Measurements from ENCODE around the gene DROSHA. TPM values are rescaled to one million over a fixed set of nuclear protein-coding genes. Genes with fewer than 3 reads are reported as not detected.
A peak's percentile ranks its signal among the peaks of the same experiment; 100 is the strongest.

DROSHA gene
- total RNA-seq = 10 to 100 TPM; 76.1 to 92.6 TPM
- 10 to 100 TPM in 1 of 2 donors, 1 to 10 TPM in 1; 8.8 to 25.3 TPM for polyA plus RNA-seq

- intact Hi-C loops (cut with micrococcal nuclease) = loop anchor here (1.0 to 10.0 kb wide), 5 partner anchors 560 to 1910 kb away; partner anchors contain the start of genes GOLPH3, MTMR12, SUB1 and TARS1
- CTCF ChIA-PET (ENCODE audit: partially characterized antibody) = interaction anchor here (0.7 to 1.0 kb wide), 4 partner anchors 10 to 600 kb away, joined by 3 to 5 read pairs (median 3); no protein-coding TSS in a partner anchor
- POLR2A ChIA-PET (ENCODE audit: partially characterized antibody) = interaction anchor here (0.8 to 1.6 kb wide), 7 partner anchors 9 to 643 kb away, joined by 3 to 9 read pairs (median 3); no protein-coding TSS in a partner anchor
- Histone ChIP-seq H3K27me3 (ENCODE audit: insufficient read depth, low read length) (no peaks in the 10 kb centered on the region), H3K4me1 (ENCODE audit: insufficient read depth, low read length) (peaks cover 48% of the 10 kb centered on the region), H3K36me3 (ENCODE audit: insufficient read depth, low read length) (peaks cover 37% of the 10 kb centered on the region), H3K9me3 (ENCODE audit: control insufficient read depth in 1 of 2, low read length in 2 of 2) (no peaks in the 10 kb centered on the region), H3K27ac (ENCODE audit: low read depth, low read length) (peak within 1 kb of the TSS; percentile 67), H3K4me3 (ENCODE audit: low read length in 2 of 2) (peak within 1 kb of the TSS; percentile 90 to 94)
- peaks cover 35 to 76% (median 53%) of the 10 kb centered on the region in 4 donors for H3K4me1 Mint-ChIP-seq
- peaks cover 0 to 1% (median 0%) of the 10 kb centered on the region in 8 donors for H3K9me3 Mint-ChIP-seq
- H3K36me3 Mint-ChIP-seq = peaks cover 34 to 73% of the 10 kb centered on the region in 2 donors
- H3K27me3 Mint-ChIP-seq = no peaks in the 10 kb centered on the region
- peak within 1 kb of the TSS; percentile 98 to 100 (median 98) for H3K4me3 Mint-ChIP-seq
- peak; percentile 87 to 93 (median 88) for DNase-seq
- H3K27ac Mint-ChIP-seq = peak within 1 kb of the TSS; percentile 87 to 99 (median 96)
Measured at GRCh38 chr5:31531888-31532547, at the start of gene DROSHA, which contains the start of gene C5orf22. TSS of gene DROSHA (minus strand) at chr5:31532093. CDS start at chr5:31529059, 3,034 bp downstream. TSS of gene C5orf22 (plus strand) at chr5:31532301. CDS start at chr5:31532393, 92 bp downstream.

GRCh38 chr5:31579558-31579957, 47.7 kb upstream of the DROSHA start:
- ChIA-PET POLR2A (ENCODE audit: partially characterized antibody) (no interaction called here), CTCF (ENCODE audit: partially characterized antibody) (interaction anchor here (1.3 to 1.9 kb wide), 2 partner anchors 498 to 514 kb away, joined by 6 to 11 read pairs; no protein-coding TSS in a partner anchor)
- intact Hi-C loops (cut with micrococcal nuclease) = no loop called here
- DNase-seq = no peak
- H3K36me3 Mint-ChIP-seq = no peaks in the 10 kb centered on the region
- peaks cover 8 to 14% of the 10 kb centered on the region in 2 donors for H3K27me3 Mint-ChIP-seq
- H3K9me3 Mint-ChIP-seq = no peaks in the 10 kb centered on the region
- no peak overlapping the region for H3K4me3 Mint-ChIP-seq
- H3K27ac ChIP-seq (ENCODE audit: low read depth, low read length) = no peak overlapping the region
- no peaks in the 10 kb centered on the region for H3K27me3 ChIP-seq (ENCODE audit: insufficient read depth, low read length)
- H3K36me3 ChIP-seq (ENCODE audit: insufficient read depth, low read length) = no peaks in the 10 kb centered on the region
- no peaks in the 10 kb centered on the region for H3K4me1 ChIP-seq (ENCODE audit: insufficient read depth, low read length)
- no peaks in the 10 kb centered on the region for H3K4me1 Mint-ChIP-seq
- no peak overlapping the region for H3K27ac Mint-ChIP-seq
- no peak overlapping the region for H3K4me3 ChIP-seq (ENCODE audit: low read length in 2 of 2)
- no peaks in the 10 kb centered on the region for H3K9me3 ChIP-seq (ENCODE audit: control insufficient read depth in 1 of 2, low read length in 2 of 2)

GRCh38 chr5:31577438-31577837, 45.5 kb upstream of the DROSHA start:
- CTCF ChIA-PET (ENCODE audit: partially characterized antibody) = no interaction called here
- DNase-seq = no peak
- POLR2A ChIA-PET (ENCODE audit: partially characterized antibody) = no interaction called here
- Histone ChIP-seq H3K4me1 (ENCODE audit: insufficient read depth, low read length) (no peaks in the 10 kb centered on the region), H3K4me3 (ENCODE audit: low read length in 2 of 2) (no peak overlapping the region), H3K36me3 (ENCODE audit: insufficient read depth, low read length) (no peaks in the 10 kb centered on the region), H3K27me3 (ENCODE audit: insufficient read depth, low read length) (no peaks in the 10 kb centered on the region), H3K9me3 (ENCODE audit: control insufficient read depth in 1 of 2, low read length in 2 of 2) (no peaks in the 10 kb centered on the region), H3K27ac (ENCODE audit: low read depth, low read length) (no peak overlapping the region)
- Mint-ChIP-seq H3K36me3 (no peaks in the 10 kb centered on the region), H3K4me1 (no peaks in the 10 kb centered on the region), H3K4me3 (no peak overlapping the region), H3K9me3 (no peaks in the 10 kb centered on the region), H3K27ac (no peak overlapping the region), H3K27me3 (peaks cover 6 to 8% of the 10 kb centered on the region in 2 donors)
- intact Hi-C loops (cut with micrococcal nuclease) = no loop called here

- Mint-ChIP-seq H3K27ac (no peak overlapping the region), H3K9me3 (no peaks in the 10 kb centered on the region), H3K27me3 (peaks cover 4 to 6% of the 10 kb centered on the region in 2 donors), H3K36me3 (no peaks in the 10 kb centered on the region), H3K4me1 (no peaks in the 10 kb centered on the region), H3K4me3 (no peak overlapping the region)
- intact Hi-C loops (cut with micrococcal nuclease) = no loop called here
- Histone ChIP-seq H3K27ac (ENCODE audit: low read depth, low read length) (no peak overlapping the region), H3K27me3 (ENCODE audit: insufficient read depth, low read length) (no peaks in the 10 kb centered on the region), H3K9me3 (ENCODE audit: control insufficient read depth in 1 of 2, low read length in 2 of 2) (no peaks in the 10 kb centered on the region), H3K36me3 (ENCODE audit: insufficient read depth, low read length) (no peaks in the 10 kb centered on the region), H3K4me3 (ENCODE audit: low read length in 2 of 2) (no peak overlapping the region), H3K4me1 (ENCODE audit: insufficient read depth, low read length) (no peaks in the 10 kb centered on the region)
- DNase-seq = no peak
- ChIA-PET CTCF (ENCODE audit: partially characterized antibody) (interaction anchor here (1.6 kb wide), 1 partner anchor 12 kb away, joined by 3 read pairs; no protein-coding TSS in a partner anchor), POLR2A (ENCODE audit: partially characterized antibody) (no interaction called here)
Measured at GRCh38 chr5:31574772-31575171, 42.9 kb upstream of the DROSHA start.

GRCh38 chr5:31573494-31574142, 41.7 kb upstream of the DROSHA start:
- Mint-ChIP-seq H3K4me3 (no peak overlapping the region), H3K9me3 (no peaks in the 10 kb centered on the region), H3K27me3 (peaks cover 6% of the 10 kb centered on the region in 2 donors), H3K27ac (no peak overlapping the region), H3K36me3 (no peaks in the 10 kb centered on the region), H3K4me1 (no peaks in the 10 kb centered on the region)
- POLR2A ChIA-PET (ENCODE audit: partially characterized antibody) = no interaction called here
- DNase-seq = no peak
- Histone ChIP-seq H3K36me3 (ENCODE audit: insufficient read depth, low read length) (no peaks in the 10 kb centered on the region), H3K4me1 (ENCODE audit: insufficient read depth, low read length) (no peaks in the 10 kb centered on the region), H3K27me3 (ENCODE audit: insufficient read depth, low read length) (no peaks in the 10 kb centered on the region), H3K4me3 (ENCODE audit: low read length in 2 of 2) (no peak overlapping the region), H3K9me3 (ENCODE audit: control insufficient read depth in 1 of 2, low read length in 2 of 2) (no peaks in the 10 kb centered on the region), H3K27ac (ENCODE audit: low read depth, low read length) (no peak overlapping the region)
- intact Hi-C loops (cut with micrococcal nuclease) = no loop called here
- CTCF ChIA-PET (ENCODE audit: partially characterized antibody) = no interaction called here

- no peak for DNase-seq
- peaks cover 0 to 16% (median 12%) of the 10 kb centered on the region in 8 donors for H3K9me3 Mint-ChIP-seq
- Histone ChIP-seq H3K36me3 (ENCODE audit: insufficient read depth, low read length) (no peaks in the 10 kb centered on the region), H3K4me1 (ENCODE audit: insufficient read depth, low read length) (no peaks in the 10 kb centered on the region), H3K27ac (ENCODE audit: low read depth, low read length) (no peak overlapping the region), H3K4me3 (ENCODE audit: low read length in 2 of 2) (no peak overlapping the region), H3K9me3 (ENCODE audit: control insufficient read depth in 1 of 2, low read length in 2 of 2) (no peaks in the 10 kb centered on the region), H3K27me3 (ENCODE audit: insufficient read depth, low read length) (no peaks in the 10 kb centered on the region)
- intact Hi-C loops (cut with micrococcal nuclease) = no loop called here
- ChIA-PET POLR2A (ENCODE audit: partially characterized antibody) (no interaction called here), CTCF (ENCODE audit: partially characterized antibody) (interaction anchor here (1.1 kb wide), 1 partner anchor 24 kb away, joined by 3 read pairs; no protein-coding TSS in a partner anchor)
- no peak overlapping the region for H3K27ac Mint-ChIP-seq
- no peaks in the 10 kb centered on the region for H3K4me1 Mint-ChIP-seq
- H3K4me3 Mint-ChIP-seq = no peak overlapping the region
- peaks cover 3 to 8% of the 10 kb centered on the region in 2 donors for H3K27me3 Mint-ChIP-seq
- peaks cover 0 to 10% of the 10 kb centered on the region in 2 donors for H3K36me3 Mint-ChIP-seq
Measured at GRCh38 chr5:31569068-31569467, 37.2 kb upstream of the DROSHA start.

GRCh38 chr5:31568302-31568835, 36.5 kb upstream of the DROSHA start:
- Mint-ChIP-seq H3K4me3 (no peak overlapping the region), H3K9me3 (peaks cover 0 to 16% (median 12%) of the 10 kb centered on the region in 8 donors), H3K4me1 (no peaks in the 10 kb centered on the region), H3K36me3 (peaks cover 0 to 10% of the 10 kb centered on the region in 2 donors), H3K27me3 (peaks cover 3 to 8% of the 10 kb centered on the region in 2 donors), H3K27ac (no peak overlapping the region)
- intact Hi-C loops (cut with micrococcal nuclease) = no loop called here
- Histone ChIP-seq H3K27me3 (ENCODE audit: insufficient read depth, low read length) (no peaks in the 10 kb centered on the region), H3K4me1 (ENCODE audit: insufficient read depth, low read length) (no peaks in the 10 kb centered on the region), H3K36me3 (ENCODE audit: insufficient read depth, low read length) (no peaks in the 10 kb centered on the region), H3K4me3 (ENCODE audit: low read length in 2 of 2) (no peak overlapping the region), H3K27ac (ENCODE audit: low read depth, low read length) (no peak overlapping the region), H3K9me3 (ENCODE audit: control insufficient read depth in 1 of 2, low read length in 2 of 2) (no peaks in the 10 kb centered on the region)
- ChIA-PET POLR2A (ENCODE audit: partially characterized antibody) (interaction anchor here (0.6 kb wide), 1 partner anchor 8 kb away, joined by 3 read pairs; no protein-coding TSS in a partner anchor), CTCF (ENCODE audit: partially characterized antibody) (interaction anchor here (1.1 kb wide), 1 partner anchor 25 kb away, joined by 3 read pairs; no protein-coding TSS in a partner anchor)
- DNase-seq = no peak
